HG03469 (cell line): ENCODE measurements around the gene EIPR1.

Source experiments
- ATAC-seq: cut with Tn5 transposase; IDR thresholded peaks from one replicate; pipeline ENCODE4 v1.9.1; 2021; ENCODE audit warnings: mild to moderate bottlenecking, moderate library complexity, moderate number of reproducible peaks; ENCODE audit not compliant: unreplicated experiment

Gene EIPR1

DNA sequence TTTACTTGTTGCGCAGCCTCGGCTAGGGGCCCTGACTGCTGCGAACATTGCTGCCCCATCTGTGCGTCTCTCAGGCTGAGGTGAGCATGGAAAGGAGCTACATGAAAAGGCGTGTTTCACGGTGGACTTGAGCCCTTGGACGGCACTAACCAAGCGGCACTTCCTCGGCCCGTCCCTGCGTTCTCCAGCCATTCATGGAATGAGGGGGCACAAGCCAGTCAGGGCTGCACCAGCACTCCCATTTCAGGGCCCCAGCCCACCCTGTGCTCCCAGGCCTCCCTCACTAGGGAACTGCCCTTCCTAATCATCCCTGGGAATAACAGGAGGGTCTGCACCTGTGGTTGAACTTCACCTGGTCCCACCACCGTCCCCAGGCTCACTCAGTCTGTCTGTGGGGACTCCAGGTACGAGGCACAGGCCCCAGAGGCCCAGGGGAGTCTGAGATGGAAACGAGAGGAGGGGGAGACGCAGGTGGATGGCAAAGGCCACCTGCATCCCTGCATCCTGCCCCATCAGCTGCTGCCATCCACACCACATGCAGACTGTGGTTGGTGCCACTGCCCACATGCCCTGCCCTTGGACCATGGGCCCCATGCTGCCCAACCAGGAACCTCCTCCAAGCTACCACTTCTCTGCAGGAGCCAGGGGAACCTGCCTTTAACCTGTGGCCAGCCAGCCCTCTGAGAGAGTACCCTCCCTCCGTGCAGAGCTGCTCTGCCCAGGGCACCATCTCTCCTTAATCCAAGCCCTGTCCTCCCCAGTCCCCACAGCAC lies 99.7 kb downstream of the EIPR1 start:
- ATAC-seq = no peak

DNA sequence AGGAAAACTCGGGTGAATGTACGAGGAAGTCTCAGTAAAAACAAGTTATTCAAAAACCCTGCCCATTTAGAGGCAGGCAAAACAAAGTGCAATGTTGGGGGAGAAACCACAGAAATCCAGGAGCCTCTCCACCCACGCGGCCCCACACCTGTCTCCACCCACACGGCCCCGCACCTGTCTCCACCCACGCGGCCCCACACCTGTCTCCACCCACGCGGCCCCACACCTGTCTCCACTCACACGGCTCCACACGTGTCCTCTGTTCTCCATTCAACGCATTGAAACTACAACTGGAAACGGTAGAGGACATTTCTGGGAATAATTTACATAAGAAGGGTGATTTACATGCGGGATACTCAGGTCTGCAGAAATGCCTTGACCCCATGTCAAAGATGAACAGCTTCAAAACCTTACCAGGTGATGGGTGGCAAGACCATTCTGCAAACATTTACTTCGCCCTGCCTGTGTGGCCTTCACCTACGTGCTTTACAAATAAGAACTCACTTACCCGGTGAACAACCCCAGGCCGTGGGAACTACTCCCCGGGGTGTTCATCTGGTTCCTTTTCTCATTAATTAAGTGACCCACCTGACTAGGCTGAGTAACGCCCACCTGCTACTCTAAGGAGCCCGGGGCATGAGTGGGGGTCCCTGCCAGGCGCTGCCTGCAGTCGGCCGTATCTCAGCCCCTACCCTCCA lies 100.4 kb downstream of the EIPR1 start:
- ATAC-seq = no peak

DNA sequence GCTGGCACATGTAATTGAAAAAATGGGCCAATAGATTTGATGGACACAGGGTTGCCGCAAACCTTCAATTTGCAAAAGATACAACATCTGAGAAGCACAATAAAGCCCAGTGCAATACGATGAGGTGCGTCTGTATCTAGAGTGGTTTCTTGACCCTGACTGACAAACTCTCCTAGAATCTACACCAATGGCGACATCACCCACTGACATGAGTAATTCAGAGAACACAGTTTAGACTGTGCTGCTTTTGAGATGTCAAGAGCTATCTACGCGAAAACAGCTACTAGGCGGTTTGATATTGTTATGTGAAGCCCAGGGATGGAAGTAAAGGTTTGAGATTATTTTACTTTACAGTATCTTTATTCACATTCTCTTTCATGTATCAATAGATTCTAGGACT lies 104.9 kb downstream of the EIPR1 start:
- ATAC-seq = no peak

DNA sequence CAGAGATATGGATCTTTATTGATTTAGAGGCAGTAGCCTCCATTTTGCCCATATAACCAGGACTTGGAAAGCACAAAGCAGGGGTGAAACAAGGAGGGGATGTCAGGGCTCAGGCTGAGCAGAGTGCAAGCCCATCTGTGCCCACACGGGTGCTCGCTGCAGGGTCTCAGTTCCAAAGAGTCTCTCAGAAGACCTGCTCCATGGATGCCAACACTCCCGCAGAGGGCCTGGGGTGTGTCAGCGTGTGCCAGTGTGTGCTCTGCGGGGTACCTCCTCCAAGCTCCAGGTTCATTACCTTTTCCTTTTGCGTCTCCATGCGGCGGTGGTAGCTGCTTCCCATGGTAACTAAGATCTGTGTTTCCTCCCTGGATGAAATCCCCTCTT lies 107.5 kb downstream of the EIPR1 start:
- ATAC-seq = no peak

DNA sequence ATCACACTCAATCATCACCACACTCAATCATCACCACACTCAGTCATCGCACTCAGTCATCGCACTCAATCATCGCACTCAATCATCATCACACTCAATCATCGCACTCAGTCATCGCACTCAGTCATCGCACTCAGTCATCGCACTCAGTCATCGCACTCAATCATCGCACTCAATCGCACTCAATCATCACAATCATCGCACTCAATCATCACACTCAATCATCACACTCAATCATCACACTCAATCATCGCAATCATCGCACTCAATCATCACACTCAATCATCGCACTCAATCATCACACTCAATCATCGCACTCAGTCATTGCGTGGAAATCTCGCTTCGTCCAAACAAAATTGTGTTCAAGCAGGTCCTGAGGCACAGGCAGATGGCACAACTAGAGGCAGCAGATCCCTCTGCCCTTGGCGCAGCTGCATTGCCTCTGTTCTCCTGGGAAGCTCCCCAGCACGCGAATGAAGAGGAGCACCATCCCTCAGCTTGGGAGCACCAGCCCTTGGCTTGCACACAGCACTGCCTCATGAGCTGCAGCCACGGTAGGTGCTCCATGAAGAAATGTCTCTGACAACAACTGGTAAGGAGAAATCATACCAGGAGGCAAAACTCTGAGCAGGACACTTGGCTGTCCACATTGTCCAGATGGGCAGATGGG lies 108.1 kb downstream of the EIPR1 start:
- no peak for ATAC-seq

DNA sequence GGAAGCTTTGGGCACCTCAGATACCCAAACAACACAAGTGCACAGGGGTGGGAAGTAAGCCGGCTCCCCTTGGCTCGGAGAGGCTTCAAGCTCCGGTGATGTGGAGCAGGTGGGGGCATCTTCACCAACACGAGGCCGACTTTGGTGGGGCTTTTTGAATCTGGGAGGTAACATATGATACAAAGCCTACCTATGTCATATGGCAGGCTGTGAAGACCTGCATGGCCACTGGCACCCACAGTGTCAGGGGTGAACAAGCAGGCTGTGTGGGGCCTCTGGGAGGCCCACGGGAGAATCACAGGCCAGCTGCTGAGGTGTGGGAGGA lies 109.0 kb downstream of the EIPR1 start:
- no peak for ATAC-seq

DNA sequence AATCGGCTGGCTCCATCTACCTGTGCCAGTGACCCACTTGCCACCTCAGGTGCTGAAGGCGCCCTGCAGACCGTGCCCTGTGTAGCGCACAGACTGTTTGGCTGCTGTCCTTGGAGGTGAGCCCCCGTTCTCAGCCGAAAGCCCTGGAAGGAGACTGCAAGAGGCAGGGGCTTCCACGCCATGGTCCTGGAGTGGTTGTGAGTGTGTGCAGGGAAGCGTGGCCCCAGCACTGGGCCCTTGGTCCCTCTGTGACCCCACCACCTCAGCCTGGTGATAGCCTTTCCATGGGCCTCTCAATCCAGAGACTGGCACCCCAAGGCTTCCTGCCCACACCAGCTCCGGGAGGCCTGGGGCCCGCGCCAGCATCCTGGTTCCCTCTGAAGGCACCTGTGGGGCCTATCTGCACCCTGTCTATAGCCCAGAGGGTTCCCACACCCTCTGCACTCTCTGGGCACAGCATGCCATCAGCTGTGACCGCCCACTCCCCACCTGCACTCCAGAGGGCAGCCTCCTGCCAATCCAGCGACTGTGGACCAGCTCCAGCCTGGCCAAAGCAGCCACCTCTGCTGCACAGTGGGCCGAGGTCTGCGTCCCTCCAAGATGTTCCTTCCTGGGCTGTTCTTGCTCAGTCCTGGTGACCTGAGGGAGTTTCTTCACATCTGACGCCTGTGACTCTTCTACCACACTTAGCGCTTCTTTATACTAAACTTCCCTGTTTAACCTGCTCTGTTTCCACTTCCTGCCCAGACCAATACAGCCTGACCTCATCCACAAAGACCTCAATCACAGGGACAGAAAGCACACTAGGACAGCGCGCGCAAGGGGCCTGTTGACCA lies 109.5 kb downstream of the EIPR1 start:
- ATAC-seq = no peak

DNA sequence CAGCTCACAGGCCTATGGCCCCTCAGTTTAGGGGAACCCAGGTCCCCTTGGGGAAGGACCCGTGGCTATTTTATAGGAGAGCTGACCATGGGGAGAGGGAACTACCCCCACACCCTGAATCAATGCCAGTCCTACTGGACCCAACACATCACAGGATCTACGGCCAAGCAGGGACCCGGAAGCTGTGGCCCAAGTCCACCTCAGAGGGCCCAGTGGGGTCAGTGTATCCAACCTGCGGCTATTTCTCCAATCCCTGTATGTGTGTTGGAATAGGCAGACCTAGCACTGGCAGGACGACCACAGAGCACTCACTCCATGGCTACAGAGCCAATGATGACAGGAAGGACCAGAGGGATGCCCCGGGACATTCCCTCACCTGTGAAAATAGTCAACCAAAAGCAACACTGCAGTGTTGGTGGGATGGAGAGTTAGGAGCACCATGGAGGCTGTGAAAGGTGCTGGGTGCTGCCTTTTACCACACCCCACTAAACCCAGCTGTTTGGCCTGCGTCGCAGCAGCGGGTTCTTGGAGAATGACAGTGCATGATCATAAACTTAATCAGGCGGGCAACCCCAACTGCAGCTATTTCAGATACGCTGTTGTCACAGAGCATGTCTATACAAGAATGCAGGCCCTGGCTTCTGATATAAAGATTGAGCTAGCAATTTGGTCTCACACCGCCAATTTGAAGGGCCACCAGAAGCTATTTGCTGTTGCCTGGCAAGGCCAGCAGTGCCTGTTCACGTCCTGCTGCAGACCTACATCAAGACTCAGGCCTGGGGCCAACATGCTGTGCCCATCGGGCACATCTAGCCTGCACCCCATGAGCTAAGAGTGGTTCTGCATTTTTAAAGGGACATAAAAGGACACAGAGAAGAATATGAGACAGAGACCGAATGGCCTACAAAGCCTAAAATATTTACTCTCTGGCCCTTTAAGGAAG lies 110.4 kb downstream of the EIPR1 start:
- ATAC-seq = no peak

DNA sequence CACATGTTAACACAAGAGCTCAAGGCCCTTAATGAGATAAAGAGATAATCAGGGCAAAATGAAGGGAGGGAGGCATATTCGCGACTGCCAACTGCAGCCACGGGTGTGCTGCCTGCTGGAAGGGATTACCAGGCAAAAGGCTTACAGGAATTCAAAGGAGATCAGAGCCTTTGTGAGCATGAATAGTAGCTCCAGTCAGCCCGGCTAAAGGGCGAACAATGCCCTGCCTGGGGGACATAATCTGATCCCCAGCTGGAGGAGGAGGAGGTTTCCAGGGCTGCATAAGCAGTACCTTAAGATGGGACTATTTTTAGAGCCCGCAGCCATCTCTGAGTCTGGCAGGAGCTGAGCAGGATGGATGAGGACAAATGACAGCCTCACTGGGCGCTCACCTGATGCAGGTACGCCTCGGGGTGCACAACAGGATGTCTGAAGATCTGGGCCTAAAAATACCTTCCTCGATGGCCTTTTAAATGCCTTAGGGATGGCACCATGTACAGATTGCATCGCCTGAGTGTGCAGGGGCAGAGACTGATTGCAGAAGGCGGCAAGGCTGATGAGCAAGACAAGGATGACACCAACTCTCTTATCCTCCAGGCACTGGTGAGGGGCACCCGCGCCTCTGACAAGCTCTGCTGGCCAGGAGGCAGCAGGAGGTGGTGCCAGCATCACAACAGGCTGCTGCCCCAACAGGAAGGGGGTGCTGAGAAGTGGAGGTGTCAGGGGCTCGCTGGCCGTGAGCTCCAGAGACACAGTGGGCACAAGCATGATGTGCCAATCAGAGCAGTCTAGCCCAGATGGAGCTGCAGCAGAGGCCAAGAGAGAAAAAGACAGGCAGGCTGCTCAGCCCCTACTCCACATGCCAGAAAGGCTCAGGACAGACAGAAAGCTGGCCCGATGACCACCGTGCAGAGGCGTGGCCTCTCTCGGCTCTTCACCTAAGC lies 111.4 kb downstream of the EIPR1 start:
- ATAC-seq = no peak

DNA sequence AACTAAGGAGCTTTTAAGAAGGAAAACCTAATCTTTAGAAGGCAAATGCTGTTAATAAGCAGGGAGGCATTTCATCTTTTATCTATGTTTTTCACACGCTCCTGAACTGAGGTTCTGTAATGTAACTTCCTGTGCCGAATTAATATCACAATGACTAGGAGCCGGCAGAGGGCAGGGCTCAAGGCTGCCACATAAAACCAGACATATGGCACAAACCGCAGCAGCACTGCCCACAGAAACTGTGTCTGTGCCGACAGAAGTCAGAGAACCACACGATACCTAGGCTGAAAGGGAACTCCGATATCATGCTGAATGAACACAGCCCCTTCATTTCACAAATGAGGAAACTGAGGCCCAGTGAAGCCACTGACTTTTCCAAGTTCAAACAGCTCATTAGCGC lies 112.1 kb downstream of the EIPR1 start:
- ATAC-seq = no peak

DNA sequence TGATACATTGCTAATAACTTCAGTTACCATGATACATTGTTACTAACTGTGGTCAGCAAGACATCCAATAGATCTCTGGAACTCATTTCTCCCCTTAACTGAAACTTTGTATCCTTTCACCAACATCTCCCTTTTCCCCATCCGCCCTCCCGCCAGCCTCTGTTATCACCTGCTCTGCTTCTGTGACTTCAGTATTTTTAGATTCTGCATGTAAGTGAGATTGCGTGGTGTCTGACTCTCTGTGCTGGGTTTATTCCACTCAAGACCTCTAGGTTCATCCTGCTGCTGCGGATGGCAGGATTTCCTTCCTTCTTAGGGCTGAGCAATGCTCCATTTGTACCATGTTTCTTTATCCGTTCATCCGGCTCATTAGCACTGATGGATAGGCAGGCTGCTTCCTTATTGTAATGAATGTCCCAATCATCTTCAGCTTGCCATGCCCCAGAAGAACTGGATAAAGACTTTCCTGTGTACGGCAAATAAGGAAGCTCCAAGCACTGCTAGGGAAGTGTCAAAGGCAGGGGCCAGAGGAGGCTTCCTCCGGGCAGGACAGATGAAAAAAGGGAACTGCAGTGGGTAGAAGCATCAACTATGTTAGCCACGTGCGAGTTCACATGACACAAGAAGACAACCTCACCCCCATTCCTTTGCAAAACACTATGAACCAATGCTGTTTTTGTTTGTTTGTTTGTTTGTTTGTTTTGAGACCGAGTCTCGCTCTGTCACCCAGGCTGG lies 113.4 kb downstream of the EIPR1 start:
- ATAC-seq = no peak

DNA sequence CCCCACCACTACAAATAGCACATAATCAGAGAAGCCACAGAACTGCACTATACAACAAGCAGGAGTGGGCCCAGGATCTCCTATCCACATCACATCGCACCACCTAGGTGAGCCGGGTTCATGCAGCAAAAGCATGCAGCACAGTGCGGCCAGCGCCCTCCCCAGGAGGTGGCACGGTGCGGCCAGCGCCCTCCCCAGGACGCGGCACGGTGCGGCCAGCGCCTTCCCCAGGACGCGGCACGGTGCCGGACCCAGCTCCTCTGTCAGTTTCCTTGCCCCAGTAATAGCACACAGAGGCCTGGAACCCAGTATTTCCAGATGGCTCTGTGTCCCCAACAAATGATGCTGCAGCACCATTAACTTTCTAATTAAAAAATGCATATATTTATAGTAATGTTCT lies 114.1 kb downstream of the EIPR1 start:
- no peak for ATAC-seq

DNA sequence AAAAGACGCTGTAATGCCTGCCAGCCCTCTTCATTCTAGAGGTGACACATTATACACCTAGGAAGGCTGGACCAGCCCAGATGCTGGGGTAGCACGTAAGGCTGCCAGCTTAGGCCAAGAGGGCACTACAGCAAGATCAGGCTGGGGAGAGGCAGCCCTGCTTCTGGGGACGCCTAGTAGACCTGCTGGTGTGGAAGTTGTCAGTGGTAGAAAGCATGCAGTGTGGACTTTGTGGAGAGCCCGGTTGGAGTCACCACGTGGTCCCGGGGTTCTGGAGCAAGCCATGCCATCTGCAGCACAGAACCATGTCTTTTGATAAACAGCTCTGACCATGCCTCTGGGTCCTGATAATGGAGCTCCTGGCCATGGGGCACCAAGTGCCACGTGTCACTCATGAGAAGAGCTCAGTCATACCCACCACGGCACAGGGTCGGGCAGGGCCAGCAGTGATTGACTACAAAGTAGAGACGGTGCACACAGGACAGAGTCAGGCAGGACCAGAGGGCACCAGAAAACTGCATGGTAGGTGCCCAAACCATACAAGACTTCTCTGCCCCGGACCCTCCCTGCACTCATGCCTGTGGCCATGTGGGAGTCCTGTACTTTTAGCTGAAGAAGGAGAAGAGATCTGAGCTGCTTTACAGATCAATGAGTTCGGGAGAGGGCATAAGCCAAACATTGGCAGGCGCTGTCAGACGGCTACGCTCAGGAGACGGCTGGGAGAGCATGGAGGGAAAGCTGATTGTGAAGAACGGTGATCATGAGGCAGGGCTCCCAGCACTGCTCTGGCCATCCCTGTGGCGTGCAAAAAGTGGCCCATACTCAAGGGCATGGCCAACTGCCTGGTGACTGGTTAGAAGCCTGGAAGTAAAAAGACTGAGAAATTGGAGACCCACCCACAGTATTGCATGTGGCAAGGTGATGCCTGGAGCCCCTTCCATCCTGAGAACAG lies 114.9 kb downstream of the EIPR1 start:
- ATAC-seq = no peak

DNA sequence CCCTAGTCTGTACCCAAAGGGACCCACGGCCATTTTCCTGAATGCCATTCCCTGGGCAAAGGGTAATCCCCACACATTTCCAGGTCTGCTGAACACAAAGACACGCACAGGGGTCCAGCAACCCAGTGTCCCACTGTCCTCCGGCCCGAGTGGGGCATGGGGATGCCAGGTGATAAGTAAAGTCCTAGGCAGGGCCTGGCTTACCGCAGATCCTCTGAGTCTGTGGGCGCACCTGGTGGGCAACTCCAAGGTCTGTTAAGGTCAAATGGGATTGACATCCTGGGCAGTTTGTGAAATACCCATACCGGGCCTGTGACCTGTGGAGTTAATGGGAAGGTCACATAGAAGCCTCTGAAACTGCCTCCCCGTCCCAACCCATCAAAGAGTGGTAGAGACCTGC lies 116.1 kb downstream of the EIPR1 start:
- ATAC-seq = no peak

DNA sequence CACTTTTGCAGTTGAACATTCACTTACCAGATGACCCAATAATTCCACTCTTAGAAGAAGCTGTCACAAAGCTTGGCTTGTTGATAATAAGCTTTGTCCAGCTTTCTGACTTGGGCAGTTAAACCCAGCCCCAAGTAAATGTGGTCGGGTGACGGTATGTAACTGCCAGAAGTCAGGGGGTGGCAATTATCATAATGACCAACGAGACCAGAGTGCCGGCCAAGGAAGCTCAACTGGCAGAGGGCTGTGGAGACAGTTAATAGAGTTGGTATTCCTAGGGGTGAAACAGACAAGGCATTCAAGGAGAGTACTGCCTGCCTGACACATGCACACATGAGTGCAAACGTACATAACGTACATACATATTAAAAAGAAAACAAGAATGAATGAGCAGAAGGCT lies 116.7 kb downstream of the EIPR1 start:
- ATAC-seq = no peak

DNA sequence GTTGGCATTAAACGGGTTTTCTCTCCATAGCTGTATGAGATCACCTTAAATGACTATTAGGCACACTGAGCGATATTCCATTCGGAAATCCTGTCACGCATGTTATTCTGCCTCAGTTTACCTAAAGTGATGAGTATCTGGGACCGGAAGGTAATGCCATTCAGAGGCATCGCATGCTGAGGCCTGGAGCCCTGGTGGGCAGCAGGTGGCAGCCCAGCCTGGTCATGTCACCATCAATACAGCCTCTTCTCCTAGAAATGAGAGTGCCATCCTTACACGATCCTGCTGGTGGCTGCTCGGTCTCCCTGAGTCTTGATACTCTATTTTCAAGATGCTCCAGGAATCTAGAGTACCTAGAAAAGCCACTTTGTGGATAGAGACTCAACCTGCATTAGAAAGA lies 119.8 kb downstream of the EIPR1 start:
- ATAC-seq = no peak

DNA sequence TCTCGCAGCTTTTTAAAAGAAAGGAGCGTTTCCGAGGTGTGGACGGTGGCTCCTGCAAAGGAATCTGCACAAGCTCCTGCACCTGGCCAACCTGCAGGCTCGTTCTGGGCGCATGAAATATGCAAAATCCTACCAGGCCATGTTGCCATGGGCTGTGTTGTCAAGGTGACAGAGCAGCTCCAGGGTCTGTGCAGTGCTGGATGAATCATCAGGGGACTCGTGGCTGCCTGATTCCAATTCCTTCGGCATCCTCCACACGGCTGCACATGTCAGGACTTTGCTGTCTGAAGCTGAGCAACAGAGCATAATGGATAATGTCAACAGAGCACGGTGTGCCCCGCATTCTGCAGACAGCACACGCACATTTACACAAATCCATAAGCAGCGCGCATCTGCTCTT lies 120.5 kb downstream of the EIPR1 start:
- no peak for ATAC-seq
